ENCODE results near the gene COBLL1.
"Not testable (repeated sequence)": the region's sequence is repeated elsewhere in the genome, so short reads cannot be mapped to it uniquely, and the experiment has no call there.

Gene COBLL1

GRCh38 chr2:164784376-164784775, 57.2 kb downstream of the COBLL1 start:
- DNase-seq = no peak

GRCh38 chr2:164782323-164782722, 59.3 kb downstream of the COBLL1 start:
- DNase-seq = no peak

GRCh38 chr2:164781394-164781793, 60.2 kb downstream of the COBLL1 start:
- no peak for DNase-seq

GRCh38 chr2:164780611-164781178, 60.9 kb downstream of the COBLL1 start:
- no peak for DNase-seq

GRCh38 chr2:164779383-164780057, 62.1 kb downstream of the COBLL1 start:
- DNase-seq = no peak

GRCh38 chr2:164778723-164779122, 62.9 kb downstream of the COBLL1 start:
- DNase-seq = no peak

- DNase-seq = no peak
These were observed 63.7 kb downstream of the COBLL1 start for GRCh38 chr2:164777847-164778461.

GRCh38 chr2:164773635-164774034, 68.0 kb downstream of the COBLL1 start:
- DNase-seq = no peak

- no peak for DNase-seq
These were observed 68.5 kb downstream of the COBLL1 start for GRCh38 chr2:164773091-164773490.

- no peak for DNase-seq
These were observed 69.7 kb downstream of the COBLL1 start for GRCh38 chr2:164771897-164772296.

- DNase-seq = no peak
These were observed 71.2 kb downstream of the COBLL1 start for GRCh38 chr2:164770421-164770916.

- no peak for DNase-seq
These were observed 74.7 kb downstream of the COBLL1 start for GRCh38 chr2:164766954-164767320.

- no peak for DNase-seq
These were observed 75.2 kb downstream of the COBLL1 start for GRCh38 chr2:164766216-164766953.

- no peak for DNase-seq
These were observed 76.6 kb downstream of the COBLL1 start for GRCh38 chr2:164764996-164765395.

GRCh38 chr2:164764474-164764873, 77.1 kb downstream of the COBLL1 start:
- no peak for DNase-seq

GRCh38 chr2:164763431-164763830, 78.2 kb downstream of the COBLL1 start:
- no peak for DNase-seq

GRCh38 chr2:164761737-164762460, 79.7 kb downstream of the COBLL1 start:
- no peak for DNase-seq

- not testable (repeated sequence) for DNase-seq
These were observed 80.4 kb downstream of the COBLL1 start for GRCh38 chr2:164761201-164761600.

- no peak for DNase-seq
These were observed 81.4 kb downstream of the COBLL1 start for GRCh38 chr2:164760179-164760578.

GRCh38 chr2:164757934-164758695, 83.5 kb downstream of the COBLL1 start:
- DNase-seq = no peak

- no peak for DNase-seq
These were observed 84.8 kb downstream of the COBLL1 start for GRCh38 chr2:164756773-164757172.

GRCh38 chr2:164755952-164756351, 85.7 kb downstream of the COBLL1 start:
- DNase-seq = no peak
